PC-9 (cell line): ENCODE measurements around the gene KRTAP4-11. TPM values are rescaled to one million over a fixed set of nuclear protein-coding genes. Genes with fewer than 3 reads are reported as not detected.
"Not testable (repeated sequence)": the region's sequence is repeated elsewhere in the genome, so short reads cannot be mapped to it uniquely, and the experiment has no call there.

Experiments
- Bru-seq: library from RNA; stranded (reverse); fragments of 400-500 nt; gene quantifications from one replicate; lab custom pipeline; 2021; lab: Mats Ljungman, UMichigan
- BruChase-seq, 2 experiments: library from RNA; stranded (reverse); fragments of 400-500 nt; gene quantifications; one replicate each; lab custom pipeline; 2021; lab: Mats Ljungman, UMichigan
- BruUV-seq: library from RNA; stranded (reverse); fragments of 400-500 nt; replicated peaks from 2 replicates; lab custom pipeline; 2021; lab: Mats Ljungman, UMichigan
- CTCF ChIA-PET: fragments of 300-600 bp; sonication (Branson Sonifier 250); formaldehyde crosslinking; loops from one replicate; lab custom pipeline; 2022; ENCODE audit warnings: antibody characterized with exemption; lab: Charles Lee
- POLR2A ChIA-PET: fragments of 300-600 bp; sonication (Branson Sonifier 250); formaldehyde crosslinking; loops from one replicate; lab custom pipeline; 2022; ENCODE audit warnings: antibody characterized with exemption; ENCODE audit not compliant: unreplicated experiment; lab: Charles Lee
- DNase-seq, 2 experiments: peaks; one replicate each; pipeline versions ENCODE4 v3.0.0 to v3.0.0-alpha.2; 2015 to 2022; ENCODE audit warnings: mixed read lengths in 1 of 2
- H2AFZ ChIP-seq: fragments of 200-600 bp; sonication (generic); 2 replicates; pipeline ENCODE4 v1.8.1; 2017; ENCODE audit warnings: antibody characterized with exemption
- H3F3A ChIP-seq: fragments of 200-600 bp; sonication (generic); 2 replicates; pipeline ENCODE4 v1.8.1; 2017; ENCODE audit warnings: antibody characterized with exemption, mild to moderate bottlenecking, low read depth; ENCODE audit not compliant: insufficient read depth
- H3K27ac ChIP-seq: fragments of 200-600 bp; sonication (generic); 2 replicates; pipeline ENCODE4 v1.6.1; 2016; ENCODE audit warnings: mixed run types
- H3K27me3 ChIP-seq: fragments of 200-600 bp; sonication (generic); 2 replicates; pipeline ENCODE4 v1.6.1; 2016; ENCODE audit warnings: low read depth, mixed run types; ENCODE audit not compliant: insufficient read depth
- H3K36me3 ChIP-seq: fragments of 200-600 bp; sonication (generic); 2 replicates; pipeline ENCODE4 v1.6.1; 2016; ENCODE audit warnings: low read depth, mixed run types
- H3K4me1 ChIP-seq: fragments of 200-600 bp; sonication (generic); replicated peaks from 2 replicates; pipeline ENCODE4 v1.6.1; 2016; ENCODE audit warnings: mixed run types; ENCODE audit not compliant: insufficient read depth
- H3K4me2 ChIP-seq: fragments of 200-600 bp; sonication (generic); 2 replicates; pipeline ENCODE4 v1.6.1; 2017; ENCODE audit warnings: mixed run types
- H3K4me3 ChIP-seq: fragments of 200-600 bp; sonication (generic); 2 replicates; pipeline ENCODE4 v1.6.1; 2016; ENCODE audit warnings: mixed run types
- H3K79me2 ChIP-seq: fragments of 200-600 bp; sonication (generic); 2 replicates; pipeline ENCODE4 v1.6.1; 2017; ENCODE audit warnings: low read depth, mixed run types
- H3K9me2 ChIP-seq: fragments of 200-600 bp; sonication (generic); 2 replicates; pipeline ENCODE4 v1.8.1; 2017; ENCODE audit warnings: mild to moderate bottlenecking; ENCODE audit not compliant: insufficient read depth
- H3K9me3 ChIP-seq: fragments of 200-600 bp; sonication (generic); 2 replicates; pipeline ENCODE4 v1.8.1; 2016; ENCODE audit warnings: low read depth; ENCODE audit not compliant: insufficient read depth
- H4K20me1 ChIP-seq: fragments of 200-600 bp; sonication (generic); 2 replicates; pipeline ENCODE4 v1.8.1; 2017; ENCODE audit not compliant: insufficient read depth
- CTCF ChIP-seq: fragments of 200-600 bp; sonication (generic); conservative IDR thresholded peaks from 2 replicates; pipeline ENCODE4 v1.6.1; 2017; ENCODE audit warnings: mixed run types, antibody characterized with exemption, mild to moderate bottlenecking, moderate library complexity
- EZH2 ChIP-seq: fragments of 200-600 bp; sonication (generic); IDR thresholded peaks from 2 replicates; pipeline ENCODE4 v1.8.0; 2017; ENCODE audit warnings: antibody characterized with exemption, low read depth
- intact Hi-C: fragments of 100-400 bp; cut with micrococcal nuclease; formaldehyde crosslinking; loops from one replicate; pipeline ENCODE4 v1.10.0; 2022; ENCODE audit not compliant: unreplicated experiment
- long read RNA-seq: library from polyadenylated mRNA; stranded (forward); transcript quantifications from one replicate; pipeline ENCODE4 v2.0.0, GENCODE V29; 2022
- total RNA-seq: library from RNA; stranded (reverse); gene quantifications from 2 replicates; pipeline ENCODE4 v1.2.3, GENCODE V29; 2021

The KRTAP4-11 gene
- total RNA-seq (not detected in 2 replicates), Bru-seq, nascent RNA (not detected), BruChase-seq, experiment 1, labeled RNA remaining after a 2-hour chase (not detected), BruChase-seq, experiment 2, labeled RNA remaining after a 6-hour chase (not detected)
- long read RNA-seq: 0 reads

GRCh38 chr17:41117846-41118386 is at the start of gene KRTAP4-11:
Gene KRTAP4-11 (minus strand): TSS chr17:41118373. CDS start chr17:41118315, 58 bp downstream.
- H3K9me2 ChIP-seq, H3F3A ChIP-seq, H2AFZ ChIP-seq, H3K9me3 ChIP-seq, H3K4me2 ChIP-seq, H3K4me1 ChIP-seq, DNase-seq, BruUV-seq, POLR2A ChIA-PET, H3K27me3 ChIP-seq, CTCF ChIA-PET, H3K79me2 ChIP-seq, H3K36me3 ChIP-seq, H4K20me1 ChIP-seq, H3K27ac ChIP-seq, intact Hi-C loops, H3K4me3 ChIP-seq: not testable (repeated sequence)

- Histone ChIP-seq H3K27me3 (no peaks in the 10 kb centered on the region), H3K27ac (no peak overlapping the region), H3K9me2 (no peaks in the 10 kb centered on the region), H4K20me1 (no peaks in the 10 kb centered on the region), H3K36me3 (no peaks in the 10 kb centered on the region), H3K4me3 (no peak overlapping the region), H3K79me2 (no peaks in the 10 kb centered on the region), H3F3A (no peaks in the 10 kb centered on the region), H3K4me2 (no peak overlapping the region), H3K4me1 (no peaks in the 10 kb centered on the region), H3K9me3 (peaks cover 4% of the 10 kb centered on the region; the same call in 1 of the 2 replicates), H2AFZ (no peak overlapping the region)
- BruUV-seq: no TSS peak
- no peak for TF ChIP-seq CTCF
- no peak for TF ChIP-seq EZH2
- ChIA-PET POLR2A (no interaction called here), CTCF (no interaction called here)
- intact Hi-C loops: no loop called here
- DNase-seq: no peak
Observed at GRCh38 chr17:41167561-41167960, 49.4 kb upstream of the KRTAP4-11 start.

- intact Hi-C loops: no loop called here
- Histone ChIP-seq H3K4me1 (no peaks in the 10 kb centered on the region), H3K27me3 (no peaks in the 10 kb centered on the region), H3F3A (0 out of 2 replicates have a peak, but pooled peaks cover 5% of the 10 kb centered on the region), H3K27ac (no peak overlapping the region), H3K9me3 (peaks cover 4% of the 10 kb centered on the region; the same call in 1 of the 2 replicates), H3K4me2 (no peak overlapping the region), H4K20me1 (no peaks in the 10 kb centered on the region), H3K4me3 (no peak overlapping the region), H3K36me3 (no peaks in the 10 kb centered on the region), H3K9me2 (no peaks in the 10 kb centered on the region), H3K79me2 (no peaks in the 10 kb centered on the region), H2AFZ (no peak overlapping the region)
- DNase-seq: no peak
- no peak for TF ChIP-seq EZH2
- no peak for TF ChIP-seq CTCF
- ChIA-PET POLR2A (no interaction called here), CTCF (no interaction called here)
- no TSS peak for BruUV-seq
Observed at GRCh38 chr17:41163828-41164227, 45.7 kb upstream of the KRTAP4-11 start.
